Esophagus (tissue), 2 donors: ENCODE measurements around the gene MS4A6A. TPM values are rescaled to one million over a fixed set of nuclear protein-coding genes. Genes with fewer than 3 reads are reported as not detected.

Source experiments
- H3K27ac ChIP-seq, 2 donors: one replicate each; pipeline ENCODE4 v1.5.1; 2013; ENCODE audit warnings: low read depth in 2 of 2, mild to moderate bottlenecking in 2 of 2, inconsistent platforms in 1 of 2, low read length in 1 of 2, moderate library complexity in 1 of 2
- H3K27me3 ChIP-seq, 2 donors: one replicate each; pipeline ENCODE4 v1.6.1; 2013; ENCODE audit warnings: low read length in 2 of 2, control low read depth in 1 of 2, mild to moderate bottlenecking in 1 of 2; ENCODE audit not compliant: insufficient read depth in 2 of 2, control insufficient read depth in 1 of 2
- H3K36me3 ChIP-seq, 2 donors: one replicate each; pipeline ENCODE4 v1.6.1; 2013; ENCODE audit warnings: low read length in 1 of 2; ENCODE audit not compliant: control insufficient read depth in 2 of 2, insufficient read depth in 2 of 2
- H3K4me1 ChIP-seq, 2 donors: one replicate each; pipeline ENCODE4 v1.6.1; 2013; ENCODE audit warnings: low read length in 1 of 2; ENCODE audit not compliant: control insufficient read depth in 2 of 2, insufficient read depth in 2 of 2
- H3K4me3 ChIP-seq, 2 donors: one replicate each; pipeline ENCODE4 v1.5.1; 2013; ENCODE audit warnings: low read length in 2 of 2, mild to moderate bottlenecking in 2 of 2, low read depth in 1 of 2, moderate library complexity in 1 of 2
- H3K9me3 ChIP-seq, 2 donors: one replicate each; pipeline ENCODE4 v1.6.1; 2013; ENCODE audit warnings: mild to moderate bottlenecking in 2 of 2, low read depth in 1 of 2, low read length in 1 of 2, moderate library complexity in 1 of 2; ENCODE audit not compliant: control insufficient read depth in 2 of 2, insufficient read depth in 1 of 2
- WGBS, 2 donors: extraction: QIAGEN DNeasy Blood & Tissue Kit; methylation state at CpG; one replicate each; pipeline ENCODE4 v1.1.7; 2013; 5-methylcytosine and 5-hydroxymethylcytosine counted together
- polyA plus RNA-seq, 2 donors: library from polyadenylated mRNA; stranded (reverse); fragments of 200-250 nt; gene quantifications; one replicate each; pipeline ENCODE4 v1.2.3, GENCODE V29; 2013
- donor health status: healthy with polysubstance abuse.
- donor health status: Bipolar disorder and iron deficiency.

MS4A6A gene
- polyA plus RNA-seq, 2 donors = 7.4 to 11.4 TPM

DNA sequence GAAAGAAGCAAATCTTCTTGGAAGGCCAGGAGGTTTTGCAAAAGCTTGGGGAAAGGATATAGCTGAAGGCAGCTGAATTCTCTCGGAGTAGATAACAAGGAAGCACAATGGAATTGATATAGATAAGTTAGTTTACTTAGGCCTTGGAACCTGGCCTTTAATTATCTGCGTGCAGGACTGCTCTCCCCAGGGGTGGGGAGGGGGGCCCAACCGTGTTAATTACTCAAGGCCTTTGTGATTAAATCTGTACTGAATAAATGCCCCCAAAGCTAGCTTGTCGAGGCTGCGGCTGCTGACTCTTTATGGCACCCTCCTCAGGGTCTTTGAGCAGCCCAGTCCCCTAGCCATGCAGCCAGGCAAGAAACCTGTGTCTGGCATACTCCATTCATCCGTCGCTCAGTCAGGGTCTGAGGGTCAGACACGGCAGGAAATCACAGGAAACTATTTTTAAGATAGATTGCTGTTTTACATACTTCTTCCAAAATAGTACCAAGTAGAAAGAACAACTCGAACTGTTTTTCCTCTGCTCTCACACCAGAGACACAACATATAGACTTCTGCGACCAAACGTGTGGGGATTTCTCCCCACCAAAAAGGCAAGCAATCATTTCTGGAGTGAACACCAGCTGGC is 58.0 kb downstream of the MS4A6A start:
- H3K9me3 ChIP-seq = no peaks in the 10 kb centered on the region
- H3K36me3 ChIP-seq = no peaks in the 10 kb centered on the region
- WGBS, 2 donors = 62 to 66% methylated on average over 11 of the region's 11 CpGs
- no peaks in the 10 kb centered on the region for H3K4me1 ChIP-seq
- no peak overlapping the region for H3K4me3 ChIP-seq
- H3K27ac ChIP-seq = no peak overlapping the region
- H3K27me3 ChIP-seq = no peaks in the 10 kb centered on the region

Other genes starting within 250 kb of the MS4A6A start
- not detected for gene OOSP1, start 244.7 kb downstream of the MS4A6A start, polyA plus RNA-seq
- gene OOSP4A, start 219.1 kb downstream of the MS4A6A start, polyA plus RNA-seq = not detected
- gene OOSP4B, start 165.9 kb downstream of the MS4A6A start, polyA plus RNA-seq = not detected
- not detected for gene OOSP2, start 142.7 kb downstream of the MS4A6A start, polyA plus RNA-seq
- gene MS4A3, start 126.4 kb downstream of the MS4A6A start, polyA plus RNA-seq = not detected
- under 1 TPM; 0.08 to 0.42 TPM for gene MS4A2, start 94.4 kb downstream of the MS4A6A start, polyA plus RNA-seq
- gene MS4A4E, start 60.1 kb upstream of the MS4A6A start, polyA plus RNA-seq = under 1 TPM; 0.37 to 0.51 TPM
- 1 to 10 TPM; 1.3 to 1.7 TPM for gene MS4A4A, start 97.6 kb upstream of the MS4A6A start, polyA plus RNA-seq
- not detected for gene MS4A6E, start 144.2 kb upstream of the MS4A6A start, polyA plus RNA-seq
- gene MS4A7, start 195.4 kb upstream of the MS4A6A start, polyA plus RNA-seq = 1 to 10 TPM; 1.1 to 1.3 TPM
- under 1 TPM; 0.16 to 0.26 TPM for gene MS4A14, start 213.4 kb upstream of the MS4A6A start, polyA plus RNA-seq
- gene MS4A5, start 246.5 kb upstream of the MS4A6A start, polyA plus RNA-seq = not detected